ENCODE results near the gene HYAL3. TPM values are rescaled to one million over a fixed set of nuclear protein-coding genes. Genes with fewer than 3 reads are reported as not detected.

Gene HYAL3
- total and polyA plus RNA-seq, 2 of the 13 experiments (the other 11 are each of a cell fraction or from before 2014, with no cell fraction given), result 5.5 to 10.4 TPM

GRCh38 chr3:50333744-50334328 lies 34.6 kb upstream of the HYAL3 start:
- Histone ChIP-seq H3K9me3 (ENCODE audit: low read length) (no peaks in the 10 kb centered on the region), H3K4me1 (ENCODE audit: insufficient read depth, low read length) (peaks cover 57% of the 10 kb centered on the region), H3K79me2 (ENCODE audit: insufficient read depth, low read length) (peaks cover 46% of the 10 kb centered on the region), H3K27ac (ENCODE audit: extremely low read length, insufficient read depth, low read length) (peak overlapping the region; percentile 8), H2AFZ (ENCODE audit: low read length) (no peak overlapping the region), H4K20me1 (ENCODE audit: insufficient read depth, low read length) (peaks cover 12% of the 10 kb centered on the region), H3K4me2 (ENCODE audit: low read depth, low read length) (peak overlapping the region; percentile 97), H3K9ac (ENCODE audit: insufficient read depth, low read depth, low read length) (peak overlapping the region; percentile 15; the same call in 1 of the 2 replicates), H3K27me3 (ENCODE audit: control insufficient read depth in 1 of 2, insufficient read depth in 2 of 2, low read length in 2 of 2) (peaks cover 0 to 2% of the 10 kb centered on the region in 2 experiments; a peak in 1 of 5 replicates), H3K4me3 (replicated peaks in 1 of 3; ENCODE audit: insufficient read depth in 1 of 3, low read depth in 2 of 3, low read length in 3 of 3) (no peak overlapping the region), H3K36me3 (replicated peaks in 1 of 2; ENCODE audit: control insufficient read depth in 1 of 2, insufficient read depth in 2 of 2, low read length in 2 of 2) (peaks cover 22 to 39% of the 10 kb centered on the region in 2 experiments)
- ATAC-seq (no peak), FAIRE-seq (no peak), DNase-seq (ENCODE audit: low spot score) (no peak)
- CTCF ChIA-PET (ENCODE audit: low intra/inter-chr PET ratio, low total read pairs), result no interaction called here
- WGBS (ENCODE audit: low lambda C conversion rate), result 92% methylated on average over 8 of the region's 12 CpGs
- intact Hi-C loops (cut with micrococcal nuclease; ENCODE audit: unreplicated experiment) (no loop called here), in situ Hi-C loops (cut with HindIII; ENCODE audit: extremely low pct_ligation_motif_present, low pct_unique_long_range_greater_than_20kb) (no loop called here)
- TF ChIP-seq, protein P1, sequence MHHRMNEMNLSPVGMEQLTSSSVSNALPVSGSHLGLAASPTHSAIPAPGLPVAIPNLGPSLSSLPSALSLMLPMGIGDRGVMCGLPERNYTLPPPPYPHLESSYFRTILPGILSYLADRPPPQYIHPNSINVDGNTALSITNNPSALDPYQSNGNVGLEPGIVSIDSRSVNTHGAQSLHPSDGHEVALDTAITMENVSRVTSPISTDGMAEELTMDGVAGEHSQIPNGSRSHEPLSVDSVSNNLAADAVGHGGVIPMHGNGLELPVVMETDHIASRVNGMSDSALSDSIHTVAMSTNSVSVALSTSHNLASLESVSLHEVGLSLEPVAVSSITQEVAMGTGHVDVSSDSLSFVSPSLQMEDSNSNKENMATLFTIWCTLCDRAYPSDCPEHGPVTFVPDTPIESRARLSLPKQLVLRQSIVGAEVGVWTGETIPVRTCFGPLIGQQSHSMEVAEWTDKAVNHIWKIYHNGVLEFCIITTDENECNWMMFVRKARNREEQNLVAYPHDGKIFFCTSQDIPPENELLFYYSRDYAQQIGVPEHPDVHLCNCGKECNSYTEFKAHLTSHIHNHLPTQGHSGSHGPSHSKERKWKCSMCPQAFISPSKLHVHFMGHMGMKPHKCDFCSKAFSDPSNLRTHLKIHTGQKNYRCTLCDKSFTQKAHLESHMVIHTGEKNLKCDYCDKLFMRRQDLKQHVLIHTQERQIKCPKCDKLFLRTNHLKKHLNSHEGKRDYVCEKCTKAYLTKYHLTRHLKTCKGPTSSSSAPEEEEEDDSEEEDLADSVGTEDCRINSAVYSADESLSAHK (CRISPR knock-in tag; IDR thresholded peaks at IDR 0.05; ENCODE audit: borderline replicate concordance), result no peak
- TF ChIP-seq ZNF432 (CRISPR knock-in tag; IDR thresholded peaks at IDR 0.05; ENCODE audit: borderline replicate concordance) (no peak), ZNF644 (CRISPR knock-in tag; IDR thresholded peaks at IDR 0.05; ENCODE audit: low read depth) (no peak), ZNF776 (CRISPR knock-in tag; IDR thresholded peaks at IDR 0.05) (no peak), PHF20 (CRISPR knock-in tag; IDR thresholded peaks at IDR 0.05) (no peak)
- no TSS peak for BruUV-seq (replicated peaks)
- POLR2A ChIA-PET, result interaction anchor here (4.7 kb wide), 1 partner anchor 10 kb away, joined by 58 read pairs; the partner anchor contains the start of gene HYAL2
